ENCODE data around the gene ARRB1. TPM values are rescaled to one million over a fixed set of nuclear protein-coding genes. Genes with fewer than 3 reads are reported as not detected.

The ARRB1 gene
- total and polyA plus RNA-seq, 2 experiments from 2014 or later: 4.5 to 10.7 TPM

DNA sequence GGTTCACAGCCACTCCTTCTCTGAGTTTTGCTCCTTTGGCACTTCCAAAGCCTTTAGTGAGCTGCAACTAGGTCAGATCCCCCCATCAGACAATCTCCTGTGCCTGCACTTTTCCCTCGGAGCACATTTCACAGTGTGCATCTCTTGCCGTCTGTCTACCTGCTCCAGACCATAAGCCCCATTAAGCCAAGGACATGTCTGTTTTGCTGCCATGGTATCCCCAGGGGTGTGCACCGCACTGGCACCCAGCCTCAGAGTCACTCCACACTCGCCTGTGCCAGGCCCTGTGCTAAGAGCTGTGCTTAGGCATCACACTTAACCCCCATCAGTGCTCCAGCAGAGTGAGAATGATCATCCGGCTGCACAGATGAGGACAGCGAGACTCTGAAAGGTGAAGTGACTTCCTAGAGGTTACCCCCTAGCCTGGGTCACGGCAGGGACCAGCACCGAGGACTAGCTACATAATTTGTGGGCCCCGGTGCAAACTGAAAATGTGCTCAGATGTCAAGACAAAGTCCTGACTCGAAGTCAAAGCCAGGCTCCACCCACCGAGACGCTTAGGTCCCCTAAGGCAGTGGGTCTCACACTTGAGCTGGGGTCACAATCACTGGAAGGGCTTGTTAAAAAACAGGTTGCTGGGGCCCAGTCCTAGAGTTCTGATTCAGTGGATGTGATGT, 33.9 kb downstream of the ARRB1 start:
- Histone ChIP-seq H3K4me3 (no peak overlapping the region), H3K9me3 (ENCODE audit: low read depth) (no peaks in the 10 kb centered on the region), H3K36me3 (no peaks in the 10 kb centered on the region), H3K27me3 (no peaks in the 10 kb centered on the region), H3K27ac (no peak overlapping the region), H3K4me1 (ENCODE audit: low read depth) (no peaks in the 10 kb centered on the region)
- DNase-seq (ENCODE audit: low read depth in 1 of 2, low spot score in 1 of 2): no peak
- TF ChIP-seq CTCF (IDR thresholded peaks at IDR 0.05; ENCODE audit: low read depth, low read length): no peak

- no peak for DNase-seq (ENCODE audit: low read depth in 1 of 2, low spot score in 1 of 2)
- no peaks in the 10 kb centered on the region for H3K4me1 ChIP-seq (ENCODE audit: low read depth)
- no peak overlapping the region for H3K27ac ChIP-seq
- H3K9me3 ChIP-seq (ENCODE audit: low read depth): no peaks in the 10 kb centered on the region
- no peak for TF ChIP-seq CTCF (IDR thresholded peaks at IDR 0.05; ENCODE audit: low read depth, low read length)
- H3K27me3 ChIP-seq: no peaks in the 10 kb centered on the region
- no peak overlapping the region for H3K4me3 ChIP-seq
- no peaks in the 10 kb centered on the region for H3K36me3 ChIP-seq
Measured at GRCh38 chr11:75315439-75315805, 36.0 kb downstream of the ARRB1 start.

- H3K9me3 ChIP-seq (ENCODE audit: low read depth): no peaks in the 10 kb centered on the region
- H3K36me3 ChIP-seq: no peaks in the 10 kb centered on the region
- H3K4me3 ChIP-seq: no peak overlapping the region
- H3K27me3 ChIP-seq: no peaks in the 10 kb centered on the region
- TF ChIP-seq CTCF (IDR thresholded peaks at IDR 0.05; ENCODE audit: low read depth, low read length): no peak
- no peaks in the 10 kb centered on the region for H3K4me1 ChIP-seq (ENCODE audit: low read depth)
- no peak for DNase-seq (ENCODE audit: low read depth in 1 of 2, low spot score in 1 of 2)
- no peak overlapping the region for H3K27ac ChIP-seq
Measured at GRCh38 chr11:75314771-75315438, 36.6 kb downstream of the ARRB1 start.

GRCh38 chr11:75313513-75314272, 37.8 kb downstream of the ARRB1 start:
- Histone ChIP-seq H3K27ac (no peak overlapping the region), H3K9me3 (ENCODE audit: low read depth) (no peaks in the 10 kb centered on the region), H3K36me3 (no peaks in the 10 kb centered on the region), H3K4me1 (ENCODE audit: low read depth) (no peaks in the 10 kb centered on the region), H3K4me3 (no peak overlapping the region), H3K27me3 (no peaks in the 10 kb centered on the region)
- peak; percentile 27 to 80 for DNase-seq (ENCODE audit: low read depth in 1 of 2, low spot score in 1 of 2)
- TF ChIP-seq CTCF (IDR thresholded peaks at IDR 0.05; ENCODE audit: low read depth, low read length): no peak

DNA sequence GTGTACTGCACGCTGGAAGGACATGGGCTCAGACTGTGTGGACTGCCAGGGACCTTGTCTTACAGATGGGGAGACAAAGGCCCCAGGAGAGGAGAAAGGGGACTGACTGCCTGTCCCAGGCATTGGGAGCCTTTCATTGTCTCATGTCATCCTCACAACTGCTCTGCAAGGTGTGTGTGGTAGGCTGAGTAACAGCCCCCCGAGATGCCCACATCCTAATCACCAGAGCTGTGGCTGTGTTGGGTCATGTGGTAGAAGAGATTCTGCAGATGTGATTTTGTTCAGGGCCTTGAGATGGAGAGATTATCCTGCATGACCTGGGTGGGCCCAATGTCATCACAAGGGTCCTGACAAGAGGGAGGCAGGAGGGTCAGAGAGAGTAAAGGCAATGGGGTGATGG, 39.1 kb downstream of the ARRB1 start:
- no peak overlapping the region for H3K4me3 ChIP-seq
- H3K27ac ChIP-seq: no peak overlapping the region
- TF ChIP-seq CTCF (IDR thresholded peaks at IDR 0.05; ENCODE audit: low read depth, low read length): no peak
- no peaks in the 10 kb centered on the region for H3K36me3 ChIP-seq
- no peaks in the 10 kb centered on the region for H3K27me3 ChIP-seq
- DNase-seq (ENCODE audit: low read depth in 1 of 2, low spot score in 1 of 2): no peak
- H3K4me1 ChIP-seq (ENCODE audit: low read depth): no peaks in the 10 kb centered on the region
- no peaks in the 10 kb centered on the region for H3K9me3 ChIP-seq (ENCODE audit: low read depth)

Measured in cardiac muscle cell (in vitro differentiated cells and primary cell).